IMR-90 (cell line): ENCODE data around the gene LGI4. TPM values are rescaled to one million over a fixed set of nuclear protein-coding genes. Genes with fewer than 3 reads are reported as not detected.

Experiments used
- ATAC-seq: fragments of 200-7000 bp; cut with Tn5 transposase; 2 replicates; pipeline ENCODE4 v1.9.1; 2020; ENCODE audit warnings: low read depth, mild to moderate bottlenecking, moderate library complexity
- BruUV-seq: library from RNA; stranded (reverse); fragments of 400-500 nt; replicated peaks from 2 replicates; lab custom pipeline; 2021; lab: Mats Ljungman, UMichigan
- CTCF ChIA-PET: fragments of 300-600 bp; formaldehyde crosslinking; extraction: SDS; loops from one replicate; lab custom pipeline; 2021; ENCODE audit warnings: antibody characterized with exemption; lab: Yijun Ruan, JAX
- POLR2A ChIA-PET: fragments of 300-600 bp; sonication (Branson Sonifier 250); formaldehyde crosslinking; loops from one replicate; lab custom pipeline; 2022; ENCODE audit warnings: antibody characterized with exemption; ENCODE audit not compliant: unreplicated experiment; lab: Charles Lee
- DNase-seq: peaks from one replicate; pipeline ENCODE4 v3.0.0; 2013
- H2AFZ ChIP-seq: replicated peaks from 2 replicates; pipeline ENCODE3; 2013; ENCODE audit warnings: low read length, mild to moderate bottlenecking; ENCODE audit not compliant: poor library complexity
- H2AK5ac ChIP-seq: 2 replicates; pipeline ENCODE4 v1.6.1; 2013; ENCODE audit warnings: low read depth, low read length, inconsistent platforms
- H2AK9ac ChIP-seq: replicated peaks from 2 replicates; pipeline ENCODE3; 2013; ENCODE audit warnings: mild to moderate bottlenecking, low read depth, low read length, moderate library complexity; ENCODE audit not compliant: poor library complexity
- H2BK120ac ChIP-seq: 2 replicates; pipeline ENCODE4 v1.6.1; 2013; ENCODE audit warnings: low read depth, low read length, inconsistent platforms
- H2BK15ac ChIP-seq: 3 replicates; pipeline ENCODE4 v1.6.1; 2013; ENCODE audit warnings: low read depth, low read length, inconsistent platforms
- H2BK20ac ChIP-seq: 2 replicates; pipeline ENCODE4 v1.6.1; 2013; ENCODE audit warnings: low read depth, mild to moderate bottlenecking, inconsistent platforms, low read length, moderate library complexity
- H2BK5ac ChIP-seq: 2 replicates; pipeline ENCODE4 v1.6.1; 2013; ENCODE audit warnings: mild to moderate bottlenecking, low read depth, low read length, inconsistent platforms; ENCODE audit not compliant: poor library complexity, severe bottlenecking
- H3K14ac ChIP-seq: replicated peaks from 2 replicates; pipeline ENCODE4 v1.6.1; 2013; ENCODE audit warnings: low read depth, low read length, inconsistent platforms
- H3K18ac ChIP-seq: 2 replicates; pipeline ENCODE4 v1.6.1; 2013; ENCODE audit warnings: low read depth, low read length, control low read depth
- H3K23ac ChIP-seq: 2 replicates; pipeline ENCODE4 v1.6.1; 2013; ENCODE audit warnings: low read depth, low read length, inconsistent platforms
- H3K27ac ChIP-seq: 2 replicates; pipeline ENCODE4 v1.5.1; 2013; ENCODE audit warnings: mild to moderate bottlenecking, control low read depth, low read length; ENCODE audit not compliant: insufficient read depth
- H3K27me3 ChIP-seq: 2 replicates; pipeline ENCODE4 v1.6.1; 2013; ENCODE audit warnings: low read length; ENCODE audit not compliant: control insufficient read depth, insufficient read depth
- H3K36me3 ChIP-seq: 2 replicates; pipeline ENCODE4 v1.6.1; 2013; ENCODE audit warnings: low read length, mixed read lengths; ENCODE audit not compliant: control insufficient read depth, insufficient read depth
- H3K4ac ChIP-seq: 2 replicates; pipeline ENCODE4 v1.6.1; 2013; ENCODE audit warnings: low read depth, low read length, inconsistent platforms
- H3K4me1 ChIP-seq: 2 replicates; pipeline ENCODE4 v1.6.1; 2013; ENCODE audit warnings: low read length, mixed read lengths; ENCODE audit not compliant: control insufficient read depth, insufficient read depth
- H3K4me2 ChIP-seq: 2 replicates; pipeline ENCODE4 v1.6.1; 2013; ENCODE audit warnings: low read depth, mild to moderate bottlenecking, control low read depth, low read length, moderate library complexity
- H3K4me3 ChIP-seq: 2 replicates; pipeline ENCODE4 v1.5.1; 2013; ENCODE audit warnings: low read depth, mild to moderate bottlenecking, control low read depth, low read length, moderate library complexity; ENCODE audit not compliant: insufficient read depth
- H3K56ac ChIP-seq: 2 replicates; pipeline ENCODE4 v1.6.1; 2013; ENCODE audit warnings: low read length, inconsistent platforms; ENCODE audit not compliant: insufficient read depth; ENCODE audit errors: extremely low read depth
- H3K79me1 ChIP-seq, 2 experiments: 2 replicates each; pipeline ENCODE4 v1.6.1; 2013; ENCODE audit warnings: low read length in 2 of 2, inconsistent platforms in 1 of 2, low read depth in 1 of 2
- H3K9ac ChIP-seq: 2 replicates; pipeline ENCODE4 v1.6.1; 2013; ENCODE audit warnings: low read depth, low read length, control low read depth
- H3K9me1 ChIP-seq: 2 replicates; pipeline ENCODE4 v1.6.1; 2013; ENCODE audit warnings: low read length, inconsistent platforms; ENCODE audit not compliant: insufficient read depth
- H3K9me3 ChIP-seq: 2 replicates; pipeline ENCODE4 v1.6.1; 2013; ENCODE audit warnings: low read length; ENCODE audit not compliant: control insufficient read depth, insufficient read depth
- H4K20me1 ChIP-seq: 2 replicates; pipeline ENCODE4 v1.6.1; 2013; ENCODE audit warnings: low read length, inconsistent platforms; ENCODE audit not compliant: insufficient read depth
- H4K5ac ChIP-seq: 2 replicates; pipeline ENCODE4 v1.6.1; 2013; ENCODE audit warnings: mild to moderate bottlenecking, low read depth, low read length, control low read depth
- H4K8ac ChIP-seq, 2 experiments: 2 replicates each; pipeline ENCODE4 v1.6.1; 2013; ENCODE audit warnings: low read depth in 2 of 2, low read length in 2 of 2, control low read depth in 1 of 2, inconsistent platforms in 1 of 2
- H4K91ac ChIP-seq: 2 replicates; pipeline ENCODE4 v1.6.1; 2013; ENCODE audit warnings: low read depth, low read length, inconsistent platforms; ENCODE audit not compliant: insufficient read depth
- BHLHE40 ChIP-seq: fragments of 150-350 bp; IDR thresholded peaks from 2 replicates; pipeline ENCODE4 v1.6.1; 2016; ENCODE audit warnings: mild to moderate bottlenecking, low read depth, low read length
- CHD1 ChIP-seq: IDR thresholded peaks from 2 replicates; pipeline ENCODE4 v1.6.1; 2012; ENCODE audit warnings: low read depth, low read length, improper control_type of control experiment
- ELK1 ChIP-seq: fragments of 150-350 bp; IDR thresholded peaks from 2 replicates; pipeline ENCODE4 v1.6.1; 2016; ENCODE audit warnings: low read depth, mild to moderate bottlenecking, low read length, moderate library complexity, borderline replicate concordance
- MAZ ChIP-seq: IDR thresholded peaks from 2 replicates; pipeline ENCODE4 v1.6.1; 2012; ENCODE audit warnings: low read depth, mild to moderate bottlenecking, low read length, improper control_type of control experiment, moderate library complexity, borderline replicate concordance
- MXI1 ChIP-seq: IDR thresholded peaks from 2 replicates; pipeline ENCODE4 v1.6.1; 2012; ENCODE audit warnings: low read depth, mild to moderate bottlenecking, low read length, moderate library complexity, borderline replicate concordance
- POLR2A ChIP-seq: IDR thresholded peaks from 2 replicates; pipeline ENCODE4 v1.6.1; 2012; ENCODE audit warnings: mild to moderate bottlenecking, low read depth, low read length
- RCOR1 ChIP-seq: IDR thresholded peaks from 2 replicates; pipeline ENCODE4 v1.6.1; 2012; ENCODE audit warnings: mild to moderate bottlenecking, low read length, improper control_type of control experiment; ENCODE audit not compliant: insufficient replicate concordance
- RFX5 ChIP-seq: IDR thresholded peaks from 2 replicates; pipeline ENCODE4 v1.8.0; 2012; ENCODE audit warnings: low read depth, mild to moderate bottlenecking, low read length, moderate library complexity
- SMC3 ChIP-seq: fragments of 150-350 bp; IDR thresholded peaks from 2 replicates; pipeline ENCODE4 v1.6.1; 2016; ENCODE audit warnings: low read depth, mild to moderate bottlenecking, antibody characterized with exemption, low read length, moderate library complexity
- USF2 ChIP-seq: fragments of 150-350 bp; IDR thresholded peaks from 2 replicates; pipeline ENCODE4 v1.6.1; 2017; ENCODE audit warnings: mild to moderate bottlenecking, antibody characterized with exemption, low read length, low read depth
- WGBS, 2 experiments: methylation state at CpG; one replicate each; pipeline versions ENCODE4 v1.1.5 to v1.1.7; 2013; ENCODE audit warnings: missing lambda C conversion rate in 2 of 2; ENCODE audit not compliant: insufficient read length in 1 of 2; ENCODE audit errors: extremely low coverage in 2 of 2; 5-methylcytosine and 5-hydroxymethylcytosine counted together
- dilution Hi-C: fragments of 300-500 bp; cut with HindIII; formaldehyde crosslinking; loops from one replicate; pipeline ENCODE4 v1.14.3; 2018; ENCODE audit warnings: low sequenced_read_pairs; ENCODE audit not compliant: unreplicated experiment
- in situ Hi-C: fragments of 300-500 bp; cut with MboI; formaldehyde crosslinking; loops from 3 replicates; pipeline ENCODE4 v1.14.3; 2019; ENCODE audit warnings: low sequenced_read_pairs, inconsistent platforms, mixed read lengths
- intact Hi-C: fragments of 100-400 bp; cut with micrococcal nuclease; formaldehyde crosslinking; loops from 2 replicates; pipeline ENCODE4 v1.10.0; 2022
- polyA plus RNA-seq, 3 experiments: library from polyadenylated mRNA; depleted of rRNA; stranded (reverse); fragments of >200 nt; gene quantifications; 2 replicates each; pipeline ENCODE4 v1.2.3, GENCODE V29; 2012; ENCODE audit warnings: low replicate concordance in 1 of 3
- total RNA-seq: library from RNA; depleted of rRNA; stranded (reverse); fragments of >200 nt; gene quantifications from 2 replicates; pipeline ENCODE4 v1.2.3, GENCODE V29; 2012

The LGI4 gene
- total and polyA plus RNA-seq, 2 of the 4 experiments (the other 2 are of a cell fraction): 0.10 TPM; not detected in 1

- Histone ChIP-seq H4K91ac (no peak overlapping the region), H3K56ac (no peak overlapping the region), H2AK5ac (no peak overlapping the region), H2BK15ac (no peak overlapping the region), H3K18ac (no peak overlapping the region), H3K4me1 (no peaks in the 10 kb centered on the region), H2BK5ac (no peak overlapping the region), H3K14ac (no peak overlapping the region), H3K36me3 (no peaks in the 10 kb centered on the region), H3K9me3 (no peaks in the 10 kb centered on the region), H3K4me3 (no peak overlapping the region), H3K4ac (no peak overlapping the region), H3K4me2 (no peak overlapping the region), H3K27me3 (peaks cover 3% of the 10 kb centered on the region; the same call in 1 of the 2 replicates), H3K27ac (no peak overlapping the region), H2BK20ac (no peak overlapping the region), H4K20me1 (no peaks in the 10 kb centered on the region), H3K79me1 (no peaks in the 10 kb centered on the region), H4K5ac (no peak overlapping the region), H3K9me1 (no peaks in the 10 kb centered on the region), H3K23ac (no peak overlapping the region), H2BK120ac (no peak overlapping the region), H3K9ac (no peak overlapping the region), H2AK9ac (no peak overlapping the region), H2AFZ (no peak overlapping the region), H4K8ac (no peak overlapping the region)
- intact Hi-C loops (no loop called here), in situ Hi-C loops (no loop called here), dilution Hi-C loops (no loop called here)
- CTCF ChIA-PET: no interaction called here
- POLR2A ChIA-PET: no interaction called here
- TF ChIP-seq SMC3: no peak
- TF ChIP-seq MXI1: no peak
- TF ChIP-seq CHD1: no peak
- TF ChIP-seq BHLHE40: no peak
- no peak for TF ChIP-seq MAZ
- no peak for TF ChIP-seq POLR2A
- TF ChIP-seq RFX5: no peak
- no peak for TF ChIP-seq ELK1
- TF ChIP-seq RCOR1: no peak
- no peak for TF ChIP-seq USF2
- DNase-seq (no peak), ATAC-seq (no peak)
- 60% methylated on average over 1 of the region's 4 CpGs; no CpG with 5 or more reads in 1 of the 2 experiments for WGBS, 2 experiments
- BruUV-seq: no TSS peak
Measured at GRCh38 chr19:35094656-35095055, 40.2 kb downstream of the LGI4 start.
